HEK293 (cell line): ENCODE results near the gene RIGI.

Source experiments
- CTCF ChIA-PET: fragments of 350-600 bp; formaldehyde crosslinking; extraction: SDS; loops from one replicate; lab custom pipeline; 2021; ENCODE audit warnings: antibody characterized with exemption; lab: Yijun Ruan, JAX
- POLR2A ChIA-PET: fragments of 300-600 bp; formaldehyde crosslinking; extraction: SDS; loops from one replicate; lab custom pipeline; 2020; ENCODE audit warnings: antibody characterized with exemption, inconsistent platforms; lab: Yijun Ruan, JAX
- H3K27ac ChIP-seq: fragments of 200-500 bp; sonication (Bioruptor generic); 2 replicates; pipeline ENCODE4 v1.5.1; 2014; ENCODE audit warnings: low read depth, low read length, control low read depth, inconsistent platforms; ENCODE audit errors: extremely low read depth
- H3K36me3 ChIP-seq, 2 experiments: fragments of 200-500 bp in 1 of 2; sonication (Bioruptor generic) in 1 of 2; 1 replicate in 1 of 2; 2 replicates in 1 of 2; pipeline ENCODE4 v1.5.1; 2014 to 2017; ENCODE audit warnings: inconsistent platforms in 2 of 2, low read length in 2 of 2; ENCODE audit not compliant: control insufficient read depth in 2 of 2, insufficient read depth in 1 of 2
- H3K4me1 ChIP-seq: fragments of 200-500 bp; sonication (Bioruptor generic); 2 replicates; pipeline ENCODE4 v1.5.1; 2014; ENCODE audit warnings: mild to moderate bottlenecking, low read length, inconsistent platforms; ENCODE audit not compliant: control insufficient read depth, insufficient read depth
- H3K4me3 ChIP-seq: 2 replicates; pipeline ENCODE4 v1.5.1; 2011; ENCODE audit warnings: low read depth, mild to moderate bottlenecking, control low read depth, low read length, moderate library complexity
- H3K9me3 ChIP-seq: fragments of 200-500 bp; sonication (Bioruptor generic); 2 replicates; pipeline ENCODE4 v1.5.1; 2014; ENCODE audit warnings: low read depth, low read length, inconsistent platforms; ENCODE audit not compliant: control insufficient read depth, insufficient read depth
- BCL11B ChIP-seq: fragments of 450-650 bp; formaldehyde crosslinking; IDR thresholded peaks from 2 replicates; pipeline ENCODE4 v1.5.1; 2016; ENCODE audit warnings: low read depth, missing biosample characterization, missing genetic modification characterization
- HOXA7 ChIP-seq: sonication (generic); formaldehyde crosslinking; IDR thresholded peaks from 2 replicates; pipeline ENCODE4 v1.8.1; 2022; ENCODE audit warnings: missing genetic modification reagents, borderline replicate concordance
- HOXD13 ChIP-seq: sonication (generic); formaldehyde crosslinking; IDR thresholded peaks from 2 replicates; pipeline ENCODE4 v1.8.0; 2022; ENCODE audit warnings: missing genetic modification reagents, borderline replicate concordance
- KLF7 ChIP-seq: fragments of 450-650 bp; formaldehyde crosslinking; IDR thresholded peaks from 2 replicates; pipeline ENCODE4 v1.5.1; 2016; ENCODE audit warnings: missing biosample characterization, missing genetic modification characterization, borderline replicate concordance
- MYNN ChIP-seq: fragments of 450-650 bp; formaldehyde crosslinking; IDR thresholded peaks from 2 replicates; pipeline ENCODE4 v1.5.1; 2016; ENCODE audit warnings: missing biosample characterization, missing genetic modification characterization, borderline replicate concordance
- MZF1 ChIP-seq: fragments of 450-650 bp; formaldehyde crosslinking; IDR thresholded peaks from 2 replicates; pipeline ENCODE4 v1.5.1; 2017; ENCODE audit warnings: missing biosample characterization, missing genetic modification characterization, borderline replicate concordance
- SETDB1 ChIP-seq: IDR thresholded peaks from one replicate; pipeline ENCODE4 v1.6.1; 2017; ENCODE audit warnings: mild to moderate bottlenecking, low read length, moderate library complexity, mixed read lengths; ENCODE audit not compliant: insufficient read length
- ZBTB8A ChIP-seq: fragments of 450-650 bp; formaldehyde crosslinking; IDR thresholded peaks from 2 replicates; pipeline ENCODE4 v1.5.1; 2016; ENCODE audit warnings: missing biosample characterization, missing genetic modification characterization
- ZNF140 ChIP-seq: fragments of 450-650 bp; formaldehyde crosslinking; IDR thresholded peaks from 2 replicates; pipeline ENCODE4 v1.5.1; 2016; ENCODE audit warnings: missing biosample characterization, missing genetic modification characterization
- ZNF629 ChIP-seq: fragments of 450-650 bp; formaldehyde crosslinking; IDR thresholded peaks from 2 replicates; pipeline ENCODE4 v1.5.1; 2017; ENCODE audit warnings: missing biosample characterization, missing genetic modification characterization
- ZNF777 ChIP-seq: fragments of 450-650 bp; formaldehyde crosslinking; IDR thresholded peaks from 2 replicates; pipeline ENCODE4 v1.5.1; 2017; ENCODE audit warnings: missing biosample characterization, missing genetic modification characterization, borderline replicate concordance
- ZNF843 ChIP-seq: fragments of 450-650 bp; formaldehyde crosslinking; IDR thresholded peaks from 2 replicates; pipeline ENCODE4 v1.5.1; 2016; ENCODE audit warnings: missing biosample characterization, missing genetic modification characterization
- ZSCAN30 ChIP-seq: fragments of 450-650 bp; IDR thresholded peaks from 2 replicates; pipeline ENCODE4 v1.5.1; 2018; ENCODE audit warnings: missing biosample characterization, mild to moderate bottlenecking, missing genetic modification characterization, moderate library complexity
- TF ChIP-seq, protein P1 (sequence below): fragments of 450-650 bp; IDR thresholded peaks from 2 replicates; pipeline ENCODE4 v1.5.1; 2018; ENCODE audit warnings: missing biosample characterization, missing genetic modification characterization
- TF ChIP-seq, protein P2 (sequence below): fragments of 450-650 bp; formaldehyde crosslinking; IDR thresholded peaks from 2 replicates; pipeline ENCODE4 v1.5.0; 2017; ENCODE audit warnings: missing biosample characterization, missing genetic modification characterization, borderline replicate concordance
- TF ChIP-seq, protein P3 (sequence below): fragments of 450-650 bp; formaldehyde crosslinking; IDR thresholded peaks from 2 replicates; pipeline ENCODE4 v1.5.1; 2016; ENCODE audit warnings: missing biosample characterization, missing genetic modification characterization
- TF ChIP-seq, protein P4 (sequence below): fragments of 450-650 bp; formaldehyde crosslinking; IDR thresholded peaks from 2 replicates; pipeline ENCODE4 v1.5.1; 2017; ENCODE audit warnings: missing biosample characterization, missing genetic modification characterization
- TF ChIP-seq, protein P5 (sequence below): fragments of 450-650 bp; formaldehyde crosslinking; IDR thresholded peaks from 2 replicates; pipeline ENCODE4 v1.5.1; 2016; ENCODE audit warnings: missing biosample characterization, missing genetic modification characterization
- TF ChIP-seq, protein P6 (sequence below): fragments of 450-650 bp; formaldehyde crosslinking; IDR thresholded peaks from 2 replicates; pipeline ENCODE4 v1.5.1; 2017; ENCODE audit warnings: missing biosample characterization, missing genetic modification characterization
- TF ChIP-seq, protein P7 (sequence below): fragments of 450-650 bp; formaldehyde crosslinking; IDR thresholded peaks from 2 replicates; pipeline ENCODE4 v1.5.1; 2016; ENCODE audit warnings: missing biosample characterization, missing genetic modification characterization

RIGI gene

DNA sequence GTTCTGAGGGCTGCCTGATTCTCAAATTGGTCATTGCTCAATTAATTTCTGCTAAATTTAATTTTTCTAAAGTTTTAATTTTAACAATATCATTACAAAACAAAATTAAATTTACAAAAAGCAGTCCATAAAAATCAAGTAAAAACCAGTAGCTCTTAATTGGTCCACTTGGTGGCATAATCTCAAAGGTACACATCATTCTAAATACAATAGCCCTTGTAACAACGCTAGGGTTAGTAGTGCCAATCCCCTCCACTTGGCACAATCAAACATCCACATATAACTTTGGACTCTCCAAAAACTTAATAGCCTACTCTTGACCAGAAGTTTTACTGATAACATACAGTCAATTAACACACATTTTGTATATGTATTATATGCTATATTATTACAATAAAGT, 48.9 kb upstream of the RIGI start (continued):
- TF ChIP-seq, protein P1, sequence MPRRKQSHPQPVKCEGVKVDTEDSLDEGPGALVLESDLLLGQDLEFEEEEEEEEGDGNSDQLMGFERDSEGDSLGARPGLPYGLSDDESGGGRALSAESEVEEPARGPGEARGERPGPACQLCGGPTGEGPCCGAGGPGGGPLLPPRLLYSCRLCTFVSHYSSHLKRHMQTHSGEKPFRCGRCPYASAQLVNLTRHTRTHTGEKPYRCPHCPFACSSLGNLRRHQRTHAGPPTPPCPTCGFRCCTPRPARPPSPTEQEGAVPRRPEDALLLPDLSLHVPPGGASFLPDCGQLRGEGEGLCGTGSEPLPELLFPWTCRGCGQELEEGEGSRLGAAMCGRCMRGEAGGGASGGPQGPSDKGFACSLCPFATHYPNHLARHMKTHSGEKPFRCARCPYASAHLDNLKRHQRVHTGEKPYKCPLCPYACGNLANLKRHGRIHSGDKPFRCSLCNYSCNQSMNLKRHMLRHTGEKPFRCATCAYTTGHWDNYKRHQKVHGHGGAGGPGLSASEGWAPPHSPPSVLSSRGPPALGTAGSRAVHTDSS (tag by site-specific recombination): no peak
- TF ChIP-seq ZBTB8A (no peak), ZNF777 (tag by site-specific recombination) (no peak), MYNN (tag by site-specific recombination) (no peak), KLF7 (no peak)
- TF ChIP-seq, protein P2, sequence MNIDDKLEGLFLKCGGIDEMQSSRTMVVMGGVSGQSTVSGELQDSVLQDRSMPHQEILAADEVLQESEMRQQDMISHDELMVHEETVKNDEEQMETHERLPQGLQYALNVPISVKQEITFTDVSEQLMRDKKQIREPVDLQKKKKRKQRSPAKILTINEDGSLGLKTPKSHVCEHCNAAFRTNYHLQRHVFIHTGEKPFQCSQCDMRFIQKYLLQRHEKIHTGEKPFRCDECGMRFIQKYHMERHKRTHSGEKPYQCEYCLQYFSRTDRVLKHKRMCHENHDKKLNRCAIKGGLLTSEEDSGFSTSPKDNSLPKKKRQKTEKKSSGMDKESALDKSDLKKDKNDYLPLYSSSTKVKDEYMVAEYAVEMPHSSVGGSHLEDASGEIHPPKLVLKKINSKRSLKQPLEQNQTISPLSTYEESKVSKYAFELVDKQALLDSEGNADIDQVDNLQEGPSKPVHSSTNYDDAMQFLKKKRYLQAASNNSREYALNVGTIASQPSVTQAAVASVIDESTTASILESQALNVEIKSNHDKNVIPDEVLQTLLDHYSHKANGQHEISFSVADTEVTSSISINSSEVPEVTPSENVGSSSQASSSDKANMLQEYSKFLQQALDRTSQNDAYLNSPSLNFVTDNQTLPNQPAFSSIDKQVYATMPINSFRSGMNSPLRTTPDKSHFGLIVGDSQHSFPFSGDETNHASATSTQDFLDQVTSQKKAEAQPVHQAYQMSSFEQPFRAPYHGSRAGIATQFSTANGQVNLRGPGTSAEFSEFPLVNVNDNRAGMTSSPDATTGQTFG (tag by site-specific recombination): no peak
- TF ChIP-seq, protein P3, sequence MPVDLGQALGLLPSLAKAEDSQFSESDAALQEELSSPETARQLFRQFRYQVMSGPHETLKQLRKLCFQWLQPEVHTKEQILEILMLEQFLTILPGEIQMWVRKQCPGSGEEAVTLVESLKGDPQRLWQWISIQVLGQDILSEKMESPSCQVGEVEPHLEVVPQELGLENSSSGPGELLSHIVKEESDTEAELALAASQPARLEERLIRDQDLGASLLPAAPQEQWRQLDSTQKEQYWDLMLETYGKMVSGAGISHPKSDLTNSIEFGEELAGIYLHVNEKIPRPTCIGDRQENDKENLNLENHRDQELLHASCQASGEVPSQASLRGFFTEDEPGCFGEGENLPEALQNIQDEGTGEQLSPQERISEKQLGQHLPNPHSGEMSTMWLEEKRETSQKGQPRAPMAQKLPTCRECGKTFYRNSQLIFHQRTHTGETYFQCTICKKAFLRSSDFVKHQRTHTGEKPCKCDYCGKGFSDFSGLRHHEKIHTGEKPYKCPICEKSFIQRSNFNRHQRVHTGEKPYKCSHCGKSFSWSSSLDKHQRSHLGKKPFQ: no peak

DNA sequence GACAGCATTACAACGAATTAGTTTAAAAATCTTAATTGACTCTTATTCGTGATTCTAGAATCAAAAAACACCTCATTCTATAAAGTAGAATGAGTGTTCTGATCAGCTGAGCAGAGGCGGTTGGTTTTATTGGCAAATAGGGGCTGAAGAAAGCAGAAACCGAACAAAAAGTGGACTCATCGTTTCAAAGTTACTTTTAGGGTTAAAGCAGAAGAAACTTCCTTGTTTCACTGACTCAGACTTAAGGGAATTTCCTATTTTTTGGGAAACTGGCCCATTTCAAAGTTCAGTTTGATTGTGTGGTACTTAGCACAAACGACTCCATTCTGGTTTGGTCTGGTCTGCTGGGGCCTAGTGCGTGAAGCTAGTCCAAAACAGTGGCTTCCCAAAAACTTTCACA, 47.8 kb upstream of the RIGI start:
- H3K4me1 ChIP-seq: peaks cover 4% of the 10 kb centered on the region; the same call in 1 of the 2 replicates
- H3K4me3 ChIP-seq: no peak overlapping the region
- ChIA-PET CTCF (interaction anchor here (0.7 to 4.0 kb wide), 8 partner anchors 10 to 652 kb away, joined by 3 to 122 read pairs (median 8); partner anchors contain the start of gene RIGI), POLR2A (interaction anchor here (2.3 kb wide), 1 partner anchor 10 kb away, joined by 11 read pairs; no protein-coding TSS in a partner anchor)
- H3K27ac ChIP-seq: no peak overlapping the region
- TF ChIP-seq SETDB1 (no peak), HOXD13 (CRISPR knock-in tag) (no peak), ZNF629 (tag by site-specific recombination) (no peak), ZSCAN30 (no peak), ZNF140 (tag by site-specific recombination) (no peak), ZNF843 (tag by site-specific recombination) (no peak), BCL11B (tag by site-specific recombination) (no peak), MZF1 (no peak), HOXA7 (no peak)
- TF ChIP-seq, protein P4, sequence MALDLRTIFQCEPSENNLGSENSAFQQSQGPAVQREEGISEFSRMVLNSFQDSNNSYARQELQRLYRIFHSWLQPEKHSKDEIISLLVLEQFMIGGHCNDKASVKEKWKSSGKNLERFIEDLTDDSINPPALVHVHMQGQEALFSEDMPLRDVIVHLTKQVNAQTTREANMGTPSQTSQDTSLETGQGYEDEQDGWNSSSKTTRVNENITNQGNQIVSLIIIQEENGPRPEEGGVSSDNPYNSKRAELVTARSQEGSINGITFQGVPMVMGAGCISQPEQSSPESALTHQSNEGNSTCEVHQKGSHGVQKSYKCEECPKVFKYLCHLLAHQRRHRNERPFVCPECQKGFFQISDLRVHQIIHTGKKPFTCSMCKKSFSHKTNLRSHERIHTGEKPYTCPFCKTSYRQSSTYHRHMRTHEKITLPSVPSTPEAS: no peak
- TF ChIP-seq, protein P5, sequence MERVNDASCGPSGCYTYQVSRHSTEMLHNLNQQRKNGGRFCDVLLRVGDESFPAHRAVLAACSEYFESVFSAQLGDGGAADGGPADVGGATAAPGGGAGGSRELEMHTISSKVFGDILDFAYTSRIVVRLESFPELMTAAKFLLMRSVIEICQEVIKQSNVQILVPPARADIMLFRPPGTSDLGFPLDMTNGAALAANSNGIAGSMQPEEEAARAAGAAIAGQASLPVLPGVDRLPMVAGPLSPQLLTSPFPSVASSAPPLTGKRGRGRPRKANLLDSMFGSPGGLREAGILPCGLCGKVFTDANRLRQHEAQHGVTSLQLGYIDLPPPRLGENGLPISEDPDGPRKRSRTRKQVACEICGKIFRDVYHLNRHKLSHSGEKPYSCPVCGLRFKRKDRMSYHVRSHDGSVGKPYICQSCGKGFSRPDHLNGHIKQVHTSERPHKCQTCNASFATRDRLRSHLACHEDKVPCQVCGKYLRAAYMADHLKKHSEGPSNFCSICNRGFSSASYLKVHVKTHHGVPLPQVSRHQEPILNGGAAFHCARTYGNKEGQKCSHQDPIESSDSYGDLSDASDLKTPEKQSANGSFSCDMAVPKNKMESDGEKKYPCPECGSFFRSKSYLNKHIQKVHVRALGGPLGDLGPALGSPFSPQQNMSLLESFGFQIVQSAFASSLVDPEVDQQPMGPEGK (tag by site-specific recombination): no peak
- TF ChIP-seq, protein P6, sequence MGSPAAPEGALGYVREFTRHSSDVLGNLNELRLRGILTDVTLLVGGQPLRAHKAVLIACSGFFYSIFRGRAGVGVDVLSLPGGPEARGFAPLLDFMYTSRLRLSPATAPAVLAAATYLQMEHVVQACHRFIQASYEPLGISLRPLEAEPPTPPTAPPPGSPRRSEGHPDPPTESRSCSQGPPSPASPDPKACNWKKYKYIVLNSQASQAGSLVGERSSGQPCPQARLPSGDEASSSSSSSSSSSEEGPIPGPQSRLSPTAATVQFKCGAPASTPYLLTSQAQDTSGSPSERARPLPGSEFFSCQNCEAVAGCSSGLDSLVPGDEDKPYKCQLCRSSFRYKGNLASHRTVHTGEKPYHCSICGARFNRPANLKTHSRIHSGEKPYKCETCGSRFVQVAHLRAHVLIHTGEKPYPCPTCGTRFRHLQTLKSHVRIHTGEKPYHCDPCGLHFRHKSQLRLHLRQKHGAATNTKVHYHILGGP: no peak
- TF ChIP-seq, protein P1 (tag by site-specific recombination): no peak
- TF ChIP-seq, protein P7, sequence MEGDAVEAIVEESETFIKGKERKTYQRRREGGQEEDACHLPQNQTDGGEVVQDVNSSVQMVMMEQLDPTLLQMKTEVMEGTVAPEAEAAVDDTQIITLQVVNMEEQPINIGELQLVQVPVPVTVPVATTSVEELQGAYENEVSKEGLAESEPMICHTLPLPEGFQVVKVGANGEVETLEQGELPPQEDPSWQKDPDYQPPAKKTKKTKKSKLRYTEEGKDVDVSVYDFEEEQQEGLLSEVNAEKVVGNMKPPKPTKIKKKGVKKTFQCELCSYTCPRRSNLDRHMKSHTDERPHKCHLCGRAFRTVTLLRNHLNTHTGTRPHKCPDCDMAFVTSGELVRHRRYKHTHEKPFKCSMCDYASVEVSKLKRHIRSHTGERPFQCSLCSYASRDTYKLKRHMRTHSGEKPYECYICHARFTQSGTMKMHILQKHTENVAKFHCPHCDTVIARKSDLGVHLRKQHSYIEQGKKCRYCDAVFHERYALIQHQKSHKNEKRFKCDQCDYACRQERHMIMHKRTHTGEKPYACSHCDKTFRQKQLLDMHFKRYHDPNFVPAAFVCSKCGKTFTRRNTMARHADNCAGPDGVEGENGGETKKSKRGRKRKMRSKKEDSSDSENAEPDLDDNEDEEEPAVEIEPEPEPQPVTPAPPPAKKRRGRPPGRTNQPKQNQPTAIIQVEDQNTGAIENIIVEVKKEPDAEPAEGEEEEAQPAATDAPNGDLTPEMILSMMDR: no peak
- peaks cover 0 to 14% of the 10 kb centered on the region in 2 experiments; a peak in 2 of 3 replicates for H3K36me3 ChIP-seq
- H3K9me3 ChIP-seq: no peaks in the 10 kb centered on the region
